AG10803 (cell line): Measurements from ENCODE around the gene ZFP36.
A peak's percentile ranks its signal among the peaks of the same experiment; 100 is the strongest.

Experiments used
- DNase-seq: peaks from one replicate; pipeline ENCODE4 v3.0.0; 2010; ENCODE audit warnings: low read depth
- H3K4me3 ChIP-seq: 2 replicates; pipeline ENCODE4 v1.5.1; 2011; ENCODE audit warnings: mild to moderate bottlenecking, low read length, control low read depth
- CTCF ChIP-seq: conservative IDR thresholded peaks from 2 replicates; pipeline ENCODE4 v1.5.1; 2011; ENCODE audit warnings: mild to moderate bottlenecking, low read length, control low read depth, inconsistent platforms

The ZFP36 gene

GRCh38 chr19:39408392-39409207, 2.0 kb downstream of the ZFP36 start:
- no peak for TF ChIP-seq CTCF
- peak; percentile 53 for DNase-seq
- H3K4me3 ChIP-seq: peak overlapping the region; percentile 95

DNA sequence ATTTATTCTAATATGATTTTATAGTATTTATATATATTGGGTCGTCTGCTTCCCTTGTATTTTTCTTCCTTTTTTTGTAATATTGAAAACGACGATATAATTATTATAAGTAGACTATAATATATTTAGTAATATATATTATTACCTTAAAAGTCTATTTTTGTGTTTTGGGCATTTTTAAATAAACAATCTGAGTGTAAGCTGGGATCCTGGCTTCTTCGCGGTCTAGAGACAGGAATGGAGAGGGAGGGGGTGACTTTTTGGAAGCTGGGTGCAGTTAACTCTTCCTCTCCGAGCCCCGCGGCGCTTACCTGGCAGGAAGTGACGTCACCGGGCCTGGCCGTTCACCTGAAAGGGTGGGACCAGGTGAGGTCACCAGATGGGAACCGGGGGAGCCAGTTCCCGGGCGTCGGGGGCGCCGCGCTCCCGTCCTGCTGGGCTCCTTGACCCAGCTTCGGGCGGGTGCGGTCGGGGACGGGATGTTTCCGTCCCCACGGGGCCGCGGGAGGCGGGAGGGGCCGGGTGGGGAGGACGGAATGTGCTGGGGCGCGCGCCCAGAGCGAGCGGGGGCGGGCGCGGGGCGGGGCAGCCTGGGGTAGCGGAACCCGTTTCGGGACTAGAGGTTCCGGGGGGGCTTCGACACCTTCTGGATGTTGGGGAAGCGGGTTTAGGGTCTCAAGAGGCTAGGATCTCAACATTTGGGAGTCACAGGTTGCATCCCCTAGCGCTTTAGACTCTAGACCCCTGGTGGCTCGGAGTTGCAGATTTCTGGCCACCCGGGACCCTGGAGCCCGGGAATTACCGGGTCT, 2.8 kb downstream of the ZFP36 start:
- H3K4me3 ChIP-seq: peak overlapping the region; percentile 95
- DNase-seq: peak; percentile 75
- peak; percentile 15; the same call in 1 of the 2 replicates for TF ChIP-seq CTCF

- TF ChIP-seq CTCF: no peak
- peak; percentile 67 for DNase-seq
Measured at GRCh38 chr19:39410017-39410830, 3.6 kb downstream of the ZFP36 start.

DNA sequence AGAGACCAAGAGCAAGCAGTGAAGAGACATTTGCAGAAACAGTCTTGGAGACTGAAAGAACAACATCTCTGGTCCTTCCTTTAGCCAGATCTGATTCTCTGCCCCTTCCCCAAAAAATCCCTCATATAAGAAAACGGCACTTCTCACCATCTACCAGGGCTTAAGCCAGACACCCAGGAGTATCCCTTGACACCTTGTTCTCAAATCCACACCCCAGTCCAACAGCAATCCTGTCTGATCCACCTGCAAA, 4.1 kb downstream of the ZFP36 start:
- DNase-seq: no peak
- H3K4me3 ChIP-seq: peak overlapping the region; percentile 95
- no peak for TF ChIP-seq CTCF

More at GRCh38 chr19:39410017-39410830, 3.6 kb downstream of the ZFP36 start:
- H3K4me3 ChIP-seq: peak overlapping the region; percentile 95

DNA sequence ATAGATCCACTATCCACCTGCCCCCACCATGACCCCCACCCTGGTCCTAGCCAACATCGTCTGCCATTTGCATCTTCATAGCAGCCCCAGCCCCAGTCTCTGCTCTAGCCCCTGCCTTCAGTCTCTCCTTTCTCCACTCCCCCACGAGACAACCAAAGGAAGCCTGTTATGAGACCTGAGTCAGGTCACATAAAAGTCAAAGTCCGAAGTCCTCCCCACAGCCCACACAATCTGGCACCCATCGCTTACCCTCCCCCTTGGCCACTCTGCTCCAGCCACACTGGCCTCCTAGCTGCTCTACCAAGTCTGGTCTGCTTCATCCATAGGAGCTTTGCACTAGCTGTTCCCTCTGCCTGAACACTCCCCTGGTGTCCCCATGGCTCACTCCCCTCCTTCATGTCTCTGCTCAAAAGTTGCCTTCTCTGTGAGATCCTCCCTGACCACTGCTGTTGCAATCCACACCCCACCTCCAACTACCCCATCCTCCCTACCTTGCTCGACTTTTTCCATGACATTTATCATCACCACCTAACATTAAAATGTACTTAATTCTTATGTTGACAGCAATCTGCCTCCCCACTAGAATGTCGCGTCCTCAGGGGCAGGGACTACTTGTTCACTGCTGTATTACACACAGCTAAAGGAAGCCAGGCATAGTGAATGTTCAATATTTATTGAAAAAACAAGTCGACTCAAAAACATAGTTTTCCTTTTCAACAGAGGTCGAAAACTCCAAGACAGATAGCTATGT, 4.6 kb downstream of the ZFP36 start:
- DNase-seq: peak; percentile 60
- no peak for TF ChIP-seq CTCF
- H3K4me3 ChIP-seq: peak overlapping the region; percentile 25

GRCh38 chr19:39411832-39412099, 5.1 kb downstream of the ZFP36 start:
- peak; percentile 95 for TF ChIP-seq CTCF
- peak overlapping the region; percentile 37 for H3K4me3 ChIP-seq
- DNase-seq: peak; percentile 91
